GM18870 (cell line): Measurements from ENCODE around the gene UBE2C.

ENCODE experiments used
- ATAC-seq: cut with Tn5 transposase; IDR thresholded peaks from one replicate; pipeline ENCODE4 v1.9.1; 2021; ENCODE audit warnings: moderate library complexity; ENCODE audit not compliant: unreplicated experiment

Gene UBE2C

DNA sequence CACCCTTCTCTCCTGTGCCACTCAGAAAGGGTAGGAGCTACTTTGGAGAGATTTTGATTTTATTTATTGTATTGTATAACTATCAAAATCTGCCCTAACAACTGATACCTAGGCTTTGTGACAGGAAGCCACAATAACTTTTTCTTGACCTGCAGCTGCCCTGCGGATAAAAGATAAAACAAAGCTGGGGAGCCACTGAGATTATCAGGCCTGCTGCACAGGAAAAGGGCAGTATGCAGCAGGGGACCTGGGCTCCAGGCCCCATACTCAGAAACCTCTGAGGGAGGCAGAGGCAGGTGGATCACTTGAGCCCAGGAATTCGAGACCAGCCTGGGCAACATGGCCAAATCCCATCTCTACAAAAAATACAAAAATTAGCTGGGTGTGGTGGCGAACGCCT lies 20.2 kb downstream of the UBE2C start:
- ATAC-seq: no peak

DNA sequence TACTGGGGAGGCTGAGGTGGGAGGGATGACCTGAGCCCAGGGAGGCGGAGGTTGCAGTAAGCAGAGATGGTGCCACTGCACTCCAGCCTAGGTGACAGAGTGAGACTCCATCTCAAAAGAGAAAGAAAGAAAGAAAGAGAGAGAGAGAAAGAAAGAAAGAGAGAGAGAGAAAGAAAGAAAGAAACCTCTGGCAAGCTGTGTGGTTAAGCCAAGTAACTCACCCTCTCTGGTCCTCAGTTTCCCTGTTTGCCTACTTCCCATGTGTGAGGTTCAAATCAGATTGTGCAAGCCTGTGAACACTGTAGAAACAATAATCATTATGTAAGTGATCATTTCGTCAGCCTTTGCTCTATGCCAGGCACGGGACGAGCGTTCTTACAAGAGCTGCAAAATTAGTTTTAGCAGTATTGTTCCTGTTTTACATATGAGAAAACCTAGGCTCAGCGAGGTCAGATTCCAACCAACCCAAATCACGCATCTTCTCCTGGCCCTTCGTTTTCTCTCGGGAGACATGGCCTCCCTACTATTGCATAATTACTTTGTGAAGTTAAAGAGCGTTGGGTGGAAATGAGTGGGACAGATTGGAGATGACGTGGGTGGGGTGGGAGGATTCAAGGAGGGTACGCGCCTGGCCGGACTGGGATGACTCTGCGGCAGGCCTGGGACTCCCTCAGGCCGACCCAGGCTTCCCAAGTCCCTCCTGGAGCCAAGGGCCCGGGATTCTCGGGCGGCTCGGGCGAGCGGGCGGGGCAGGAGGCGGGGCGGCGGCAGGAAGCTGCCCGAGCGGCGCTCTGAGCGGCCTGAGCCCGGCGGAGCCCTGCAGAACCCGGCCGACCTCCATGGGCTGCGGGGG lies 20.8 kb downstream of the UBE2C start, which contains the start of gene SNX21:
TSS of gene SNX21 (plus strand) at position 770 of the 853 bp plus-strand sequence. CDS start 121 bp downstream, outside the sequence.
- no peak for ATAC-seq

DNA sequence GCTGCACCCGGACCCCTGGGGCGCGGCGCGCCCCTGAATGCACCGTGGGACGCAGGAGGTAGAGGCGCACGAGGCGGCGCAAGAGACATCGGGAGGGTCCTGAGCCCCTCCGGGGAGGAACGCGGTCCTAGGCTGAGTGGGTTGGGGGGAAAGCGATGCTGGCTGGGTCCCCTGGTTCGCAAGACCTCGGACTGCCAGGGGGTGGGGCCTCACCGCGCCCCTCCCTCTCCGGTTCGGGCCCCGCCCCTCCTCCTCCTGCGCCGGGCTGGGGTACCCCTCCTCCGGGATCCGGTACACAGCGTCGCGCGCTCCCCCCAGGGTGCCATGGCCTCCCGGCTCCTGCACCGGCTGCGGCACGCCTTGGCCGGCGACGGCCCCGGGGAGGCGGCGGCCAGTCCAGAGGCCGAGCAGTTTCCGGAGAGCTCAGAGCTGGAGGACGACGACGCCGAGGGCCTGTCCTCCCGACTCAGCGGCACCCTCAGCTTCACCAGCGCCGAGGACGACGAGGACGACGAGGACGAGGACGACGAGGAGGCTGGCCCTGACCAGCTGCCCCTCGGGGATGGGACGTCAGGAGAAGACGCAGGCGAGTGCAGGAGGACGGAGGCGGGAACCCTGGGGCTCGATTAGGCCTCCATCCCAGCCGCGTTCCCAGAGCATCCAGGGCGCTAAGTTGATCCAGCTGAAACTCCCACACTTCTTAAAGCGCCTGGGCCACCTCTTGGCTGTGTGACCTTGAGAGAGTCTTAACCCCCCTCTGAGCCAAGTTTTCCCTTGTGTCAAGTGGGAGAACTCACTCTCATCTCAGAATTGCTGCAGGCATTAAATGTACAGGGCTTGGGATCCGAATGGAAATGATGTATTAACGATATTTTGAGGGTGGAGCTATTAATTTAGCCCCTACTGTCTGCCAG lies 21.7 kb downstream of the UBE2C start:
- ATAC-seq: no peak

DNA sequence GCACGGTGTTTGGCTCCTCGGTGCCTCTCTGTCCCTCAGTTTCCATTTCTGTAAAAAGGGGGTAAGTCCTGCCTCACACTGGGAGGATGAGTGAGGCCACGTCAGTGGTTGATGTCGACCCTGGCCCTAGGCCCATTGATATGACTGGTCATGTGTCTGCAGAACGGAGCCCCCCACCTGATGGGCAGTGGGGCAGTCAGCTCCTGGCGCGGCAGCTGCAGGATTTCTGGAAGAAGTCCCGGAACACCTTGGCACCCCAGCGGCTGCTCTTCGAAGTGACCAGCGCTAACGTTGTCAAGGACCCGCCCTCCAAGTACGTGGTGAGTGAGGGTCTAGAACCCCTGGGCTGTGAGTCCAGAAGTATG lies 22.3 kb downstream of the UBE2C start:
- no peak for ATAC-seq

DNA sequence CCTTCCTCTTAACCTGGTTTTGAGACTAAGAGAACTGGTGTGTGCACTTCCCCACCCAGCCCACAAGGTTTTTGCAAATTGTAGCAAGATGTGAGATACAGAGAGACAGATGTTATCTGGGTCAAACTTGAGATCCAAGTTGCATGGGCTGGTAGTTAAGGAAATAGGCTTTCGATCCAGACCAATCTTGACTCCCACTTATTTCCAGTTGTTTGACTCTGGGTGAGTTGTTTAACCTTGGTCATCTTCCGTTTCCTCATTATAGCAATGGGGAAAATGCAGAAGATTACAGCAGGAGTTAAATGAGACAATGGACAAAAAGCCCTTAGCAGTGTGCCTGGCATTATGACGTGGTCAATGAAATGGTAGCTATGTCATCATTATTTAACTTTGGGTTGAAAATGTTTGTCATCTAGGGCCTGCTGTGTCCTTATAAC lies 22.9 kb downstream of the UBE2C start:
- no peak for ATAC-seq

DNA sequence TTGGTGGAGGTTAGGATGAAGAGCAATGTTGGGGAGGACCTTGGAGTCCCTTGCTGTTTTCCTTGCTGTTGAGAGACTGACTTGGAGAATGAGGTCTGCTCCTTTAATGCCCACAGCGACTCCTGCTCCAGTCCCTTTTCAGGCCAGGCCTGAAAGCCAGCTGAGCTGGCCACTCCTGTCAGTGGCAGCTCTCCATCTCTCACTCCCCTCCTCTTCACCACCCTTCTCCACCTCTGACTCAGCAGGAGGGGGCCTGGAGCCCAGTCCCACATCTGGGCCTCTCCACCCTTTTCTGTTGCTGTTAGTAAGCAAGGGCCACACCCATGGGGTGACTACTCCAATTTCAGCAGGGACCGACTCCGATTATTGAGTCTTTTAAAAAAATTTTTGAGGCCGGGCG lies 23.4 kb downstream of the UBE2C start:
- ATAC-seq: no peak

DNA sequence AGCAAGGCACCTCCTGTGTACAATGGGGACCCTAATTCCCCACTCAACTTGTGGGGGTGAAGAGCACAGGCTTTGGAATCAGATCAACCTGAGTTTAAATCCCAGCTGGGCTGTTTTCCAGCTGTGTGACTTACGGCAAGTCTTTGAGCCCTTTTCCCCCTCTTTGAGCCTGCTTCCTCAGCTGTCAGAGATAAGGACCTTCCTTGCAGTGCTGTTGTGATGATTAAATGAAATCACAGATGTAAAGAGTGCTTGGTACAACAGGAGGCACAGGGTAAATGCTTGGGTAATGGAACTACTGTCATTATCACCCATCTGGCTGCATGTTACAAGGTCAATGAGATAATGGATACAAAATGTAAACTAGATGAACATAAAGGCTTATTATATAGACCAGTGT lies 24.4 kb downstream of the UBE2C start:
- no peak for ATAC-seq

DNA sequence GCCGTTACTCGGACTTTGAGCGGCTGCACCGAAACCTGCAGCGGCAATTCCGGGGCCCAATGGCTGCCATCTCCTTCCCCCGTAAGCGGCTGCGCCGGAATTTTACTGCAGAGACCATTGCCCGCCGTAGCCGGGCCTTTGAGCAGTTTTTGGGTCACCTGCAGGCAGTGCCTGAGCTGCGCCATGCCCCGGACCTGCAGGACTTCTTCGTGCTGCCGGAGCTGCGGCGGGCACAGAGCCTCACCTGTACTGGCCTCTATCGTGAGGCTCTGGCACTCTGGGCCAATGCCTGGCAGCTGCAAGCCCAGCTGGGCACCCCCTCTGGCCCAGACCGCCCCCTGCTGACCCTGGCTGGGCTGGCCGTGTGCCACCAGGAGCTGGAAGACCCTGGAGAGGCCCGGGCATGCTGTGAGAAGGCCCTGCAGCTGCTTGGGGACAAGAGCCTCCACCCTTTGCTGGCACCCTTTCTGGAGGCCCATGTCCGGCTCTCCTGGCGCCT lies 28.3 kb downstream of the UBE2C start:
- ATAC-seq: no peak

DNA sequence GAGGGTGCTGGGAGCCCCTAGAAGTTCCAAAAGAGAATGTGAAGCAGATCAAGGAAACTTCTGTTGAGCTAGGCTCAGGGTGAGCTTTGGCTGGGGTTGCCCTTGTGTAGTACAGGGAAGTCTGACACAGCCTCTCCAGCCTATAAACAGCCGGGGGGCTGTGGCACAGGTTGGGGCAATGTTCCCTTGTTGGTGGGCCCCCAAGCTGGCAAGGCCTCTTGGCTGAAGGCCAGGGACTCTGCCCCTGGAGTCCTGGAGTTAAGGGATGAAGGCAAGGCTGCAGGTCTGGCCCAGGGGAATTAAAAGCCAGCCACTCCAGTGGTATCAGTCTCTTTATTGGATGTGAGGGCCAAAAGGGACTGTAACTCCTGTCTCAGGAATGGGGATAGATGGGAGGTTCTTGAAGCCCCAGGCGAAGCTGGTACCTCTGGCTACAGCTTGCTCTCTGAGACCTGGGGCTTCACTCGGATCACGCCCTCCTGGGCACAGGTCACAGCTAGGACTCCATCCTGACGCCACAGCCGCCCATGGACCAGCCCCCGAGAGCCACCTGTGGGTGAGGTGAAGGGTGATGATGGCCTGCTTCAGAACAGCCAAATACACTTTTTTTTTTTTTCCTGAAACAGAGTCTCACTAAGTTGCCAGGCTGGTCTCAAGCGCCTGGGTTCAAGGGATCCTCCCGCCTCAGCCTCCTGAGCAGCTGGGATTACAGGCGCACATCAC lies 29.1 kb downstream of the UBE2C start:
- no peak for ATAC-seq

DNA sequence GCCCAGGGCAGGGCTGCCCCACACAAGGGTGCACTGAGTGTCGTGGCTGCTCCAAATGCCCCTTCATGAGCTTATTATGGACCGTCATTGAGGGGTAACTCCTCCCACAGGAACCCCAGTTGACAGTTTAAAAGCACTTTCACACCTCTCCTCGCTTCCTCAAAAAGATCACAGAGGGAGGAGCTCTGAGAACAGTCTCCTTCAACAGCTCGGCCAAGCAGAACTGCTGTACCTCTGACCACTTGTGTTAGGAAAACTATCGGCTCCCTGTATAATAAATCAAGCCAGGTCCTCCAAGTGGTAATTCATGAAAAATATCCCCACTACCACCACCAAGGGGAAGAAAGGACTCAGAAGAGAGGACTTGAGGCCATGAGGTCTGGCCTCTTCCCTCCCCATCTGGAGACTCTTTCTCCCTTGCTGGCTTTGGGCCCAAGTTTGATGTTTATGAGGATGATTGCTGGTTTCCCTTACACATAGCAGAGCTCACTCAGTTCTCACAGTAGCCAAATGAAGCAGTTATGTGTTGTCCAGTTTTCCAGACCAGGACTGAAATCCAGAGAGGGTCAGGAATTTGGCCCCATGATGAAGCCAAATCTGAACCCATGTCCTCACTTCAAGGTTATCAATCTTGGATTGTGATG lies 29.8 kb downstream of the UBE2C start:
- ATAC-seq: no peak

DNA sequence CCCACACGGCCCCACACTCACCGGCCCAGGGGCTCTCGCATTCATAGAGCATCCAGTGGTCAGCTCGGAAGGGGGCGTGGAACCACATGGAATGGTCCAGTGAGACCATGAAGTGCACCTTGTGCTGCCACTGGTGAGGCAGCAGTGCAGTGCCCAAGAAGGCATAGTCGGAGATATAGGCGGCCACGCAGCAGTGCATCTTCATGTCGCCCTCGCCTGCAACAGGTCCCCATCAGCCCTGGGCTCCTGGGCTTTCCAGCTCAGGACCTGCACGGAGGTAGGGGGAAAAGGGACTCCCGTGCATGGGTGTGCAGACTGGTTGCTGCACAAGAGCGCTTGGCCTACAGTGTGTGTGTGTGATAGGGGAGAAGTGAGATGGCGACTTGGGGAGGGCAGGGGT lies 31.1 kb downstream of the UBE2C start:
- ATAC-seq: no peak

DNA sequence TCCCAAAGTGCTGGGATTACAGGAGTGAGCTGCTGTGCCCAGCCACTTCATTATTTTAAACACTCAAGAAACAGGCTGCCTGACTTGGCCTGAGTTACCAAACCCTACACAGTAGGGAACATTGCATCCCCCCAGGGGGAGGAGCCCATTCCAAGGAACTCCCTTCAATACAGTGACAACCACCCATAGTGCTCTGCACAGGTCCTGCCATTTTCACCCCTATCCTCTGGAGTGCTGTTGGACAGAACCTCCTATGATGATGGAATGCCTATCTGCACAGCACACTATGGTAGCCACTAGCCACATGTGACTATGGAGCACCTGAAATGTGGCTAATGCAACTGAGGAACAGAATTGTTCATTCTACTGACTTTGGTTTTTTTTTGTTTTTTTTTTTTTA lies 33.0 kb downstream of the UBE2C start:
- no peak for ATAC-seq

DNA sequence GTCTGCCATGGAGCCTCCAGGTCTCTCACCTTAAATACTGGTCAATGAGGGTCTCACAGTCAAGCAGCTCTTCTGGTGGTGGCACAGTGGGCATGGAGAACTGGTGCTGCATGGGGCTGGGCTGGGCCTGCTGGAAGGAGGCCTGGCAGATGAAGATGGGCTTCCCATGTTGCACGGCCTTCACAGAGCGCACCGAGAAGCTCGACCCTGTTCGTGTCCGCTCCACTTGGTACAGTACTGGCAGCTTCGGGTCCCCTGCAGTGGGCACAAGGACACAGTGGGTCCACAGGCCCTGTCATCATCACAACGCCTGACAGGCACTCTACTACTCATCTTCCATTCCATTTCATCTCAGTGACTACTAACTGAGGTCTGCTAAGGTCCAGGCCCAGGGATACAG lies 36.0 kb downstream of the UBE2C start:
- no peak for ATAC-seq

DNA sequence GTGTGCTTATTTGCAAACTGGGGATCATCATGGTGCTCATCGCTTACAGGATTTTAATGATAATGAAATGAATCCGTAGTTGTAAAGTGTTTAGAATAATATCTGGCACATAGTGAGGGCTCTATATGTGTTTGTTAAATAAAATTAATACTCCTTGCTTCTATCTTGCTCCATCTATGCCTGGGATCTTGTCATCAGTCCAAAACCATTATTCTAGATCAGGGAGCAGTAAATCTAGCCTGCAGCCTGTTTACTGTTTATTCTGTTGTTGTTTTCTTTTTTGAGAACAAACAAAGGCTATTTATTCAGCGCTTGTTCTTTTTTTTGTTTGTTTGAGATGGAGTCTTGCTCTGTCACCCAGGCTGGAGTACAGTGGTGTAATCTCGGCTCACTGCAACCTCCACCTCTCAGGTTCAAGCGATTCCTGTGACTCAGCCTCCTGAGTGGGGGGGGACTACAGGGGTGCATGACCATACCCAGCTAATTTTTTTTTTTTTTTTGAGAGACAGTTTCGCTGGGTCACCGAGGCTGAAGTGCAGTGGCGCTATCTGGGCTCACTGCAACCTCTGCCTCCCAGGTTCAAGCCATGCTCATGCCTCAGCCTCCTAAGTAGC lies 36.6 kb downstream of the UBE2C start:
- ATAC-seq: no peak

DNA sequence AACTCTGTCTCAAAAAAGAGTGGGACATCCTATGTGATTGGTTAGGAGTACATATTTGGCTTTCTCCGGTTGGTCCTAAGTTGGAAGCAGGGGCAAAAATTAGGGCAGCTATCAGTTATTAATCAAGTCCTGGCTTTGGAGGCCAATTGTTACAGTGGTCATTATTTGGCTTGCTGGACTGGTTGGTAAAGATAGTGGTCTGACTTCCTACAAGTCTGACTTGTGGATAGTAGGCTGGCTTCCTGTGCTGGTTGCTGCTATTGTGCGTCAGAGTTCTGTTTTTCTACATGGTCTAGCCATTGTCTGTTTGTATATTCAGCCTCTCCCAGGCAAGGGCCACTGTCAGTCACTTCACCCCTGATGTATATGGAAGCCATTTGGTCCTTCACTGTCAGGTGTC lies 37.8 kb downstream of the UBE2C start:
- ATAC-seq: no peak

DNA sequence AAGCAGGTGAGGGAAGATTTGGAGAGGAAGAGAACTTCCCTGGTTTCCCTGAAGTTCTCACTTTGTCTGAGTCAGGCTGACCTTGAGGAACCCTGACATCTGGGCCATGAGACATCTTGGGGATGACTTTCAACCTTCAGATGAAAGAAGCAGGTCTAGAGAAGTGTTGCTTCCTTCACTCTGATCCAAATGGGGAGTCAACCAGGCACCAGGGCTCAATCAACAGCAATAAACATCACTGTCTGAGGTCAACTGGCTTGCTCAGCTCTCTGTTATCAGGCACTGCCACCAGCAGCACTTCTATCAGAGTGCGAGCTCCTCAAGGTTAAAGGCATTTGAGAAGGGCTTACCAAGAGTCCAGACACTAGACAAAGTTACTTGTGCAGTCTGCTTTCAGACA lies 38.5 kb downstream of the UBE2C start:
- ATAC-seq: no peak

DNA sequence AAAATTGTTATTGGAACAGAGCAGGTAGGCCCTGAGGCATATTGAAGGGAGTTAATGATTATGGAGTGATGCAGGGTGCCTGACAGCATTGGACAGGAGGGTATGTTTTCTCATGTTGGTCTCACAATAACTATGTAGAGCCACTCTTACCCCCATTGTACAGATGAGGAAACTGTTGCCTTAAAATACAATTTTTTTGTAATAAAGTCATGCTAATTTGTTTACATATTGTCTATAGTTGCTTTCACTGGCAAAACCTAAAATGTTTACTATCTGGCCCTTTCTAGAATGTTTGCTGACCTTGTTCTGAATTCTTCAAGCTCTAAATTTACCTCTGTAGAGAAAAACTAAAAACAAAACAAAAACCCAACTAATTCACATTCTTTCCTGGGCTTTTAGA lies 39.1 kb downstream of the UBE2C start:
- no peak for ATAC-seq

DNA sequence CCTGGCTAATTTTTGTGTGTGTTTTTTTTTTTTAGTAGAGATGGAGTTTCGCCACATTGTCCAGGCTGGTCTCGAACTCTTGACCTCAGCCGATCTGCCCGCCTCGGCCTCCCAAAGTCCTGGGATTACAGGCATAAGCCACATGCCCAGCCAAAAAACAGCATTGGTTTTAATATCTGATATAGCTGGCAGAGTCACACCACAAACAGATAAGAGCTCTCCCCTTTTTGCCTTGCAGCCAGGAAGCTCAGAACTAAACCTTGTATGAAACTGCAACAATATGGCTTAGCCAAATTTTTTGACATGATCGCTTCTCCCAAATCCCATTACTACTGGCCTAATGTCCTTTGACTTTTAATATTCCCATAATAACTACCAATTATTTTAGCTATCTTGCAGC lies 39.9 kb downstream of the UBE2C start:
- ATAC-seq: no peak

DNA sequence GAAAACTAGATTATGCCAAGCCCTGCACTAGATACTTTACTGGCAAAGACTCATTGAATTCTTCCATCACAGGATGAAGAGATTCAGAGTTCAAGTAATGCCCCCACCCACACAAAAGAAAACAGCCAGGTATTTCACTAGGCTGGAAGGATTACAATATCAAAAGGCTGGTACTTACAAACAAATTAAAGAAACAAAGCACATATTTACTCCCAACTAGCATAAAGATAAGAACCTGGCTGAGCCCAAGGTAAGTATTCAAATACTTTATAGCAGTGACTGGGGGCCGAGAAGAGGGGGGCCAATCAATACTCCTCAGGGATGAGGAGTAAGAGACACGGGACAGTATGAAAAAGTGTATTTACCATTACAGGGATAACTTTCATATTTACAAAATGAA lies 41.0 kb downstream of the UBE2C start:
- no peak for ATAC-seq
